GM19397 (cell line): ENCODE results near the gene HIF1A.
"Not testable (repeated sequence)": the region's sequence is repeated elsewhere in the genome, so short reads cannot be mapped to it uniquely, and the experiment has no call there.

ENCODE experiments used
- ATAC-seq: cut with Tn5 transposase; IDR thresholded peaks from one replicate; pipeline ENCODE4 v1.9.1; 2021; ENCODE audit warnings: mild to moderate bottlenecking, moderate library complexity; ENCODE audit not compliant: unreplicated experiment

HIF1A gene

GRCh38 chr14:61706096-61706690 is 10.9 kb downstream of the HIF1A start:
- ATAC-seq, result no peak

GRCh38 chr14:61707774-61708173 is 12.5 kb downstream of the HIF1A start:
- not testable (repeated sequence) for ATAC-seq

DNA sequence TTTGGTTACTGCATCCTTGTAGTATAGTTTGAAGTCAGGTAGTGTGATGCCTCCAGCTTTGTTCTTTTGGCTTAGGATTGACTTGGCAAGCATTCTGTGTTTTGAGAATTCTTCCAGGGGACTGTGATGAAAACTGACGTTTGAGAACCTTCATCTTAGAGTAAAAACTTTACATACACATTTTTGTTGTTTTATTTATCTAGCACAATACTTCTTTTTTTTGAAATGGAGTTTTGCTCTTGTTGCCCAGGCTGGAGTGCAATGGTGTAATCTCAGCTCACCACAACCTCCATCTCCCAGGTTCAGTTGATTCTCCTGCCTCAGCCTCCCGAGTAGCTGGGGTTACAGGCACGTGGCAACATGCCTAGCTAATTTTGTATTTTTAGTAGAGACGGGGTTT is 13.4 kb downstream of the HIF1A start:
- not testable (repeated sequence) for ATAC-seq

GRCh38 chr14:61710853-61711817 is 15.8 kb downstream of the HIF1A start:
- ATAC-seq, result no peak

GRCh38 chr14:61712137-61712536 is 16.8 kb downstream of the HIF1A start:
- no peak for ATAC-seq

- ATAC-seq, result no peak
Measured at GRCh38 chr14:61713724-61714437, 18.6 kb downstream of the HIF1A start.

DNA sequence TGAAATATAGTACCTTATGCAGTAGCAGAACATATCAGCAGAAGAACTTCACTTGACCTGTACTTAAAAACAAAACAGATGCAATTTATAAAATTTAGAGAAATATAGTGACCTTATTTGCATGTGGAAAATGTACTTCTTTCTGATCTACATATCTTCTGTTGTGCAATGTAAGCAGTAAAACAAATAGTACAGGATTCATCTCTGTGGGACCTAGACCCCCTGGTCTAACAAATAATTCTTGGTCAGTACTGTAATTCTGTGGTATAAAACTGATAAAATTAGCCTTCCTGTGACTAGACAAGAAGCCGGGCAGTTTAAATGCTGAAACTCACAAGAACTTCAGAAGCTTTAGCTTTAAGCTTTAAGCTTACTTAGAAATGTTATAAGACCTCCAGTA is 21.6 kb downstream of the HIF1A start:
- no peak for ATAC-seq

DNA sequence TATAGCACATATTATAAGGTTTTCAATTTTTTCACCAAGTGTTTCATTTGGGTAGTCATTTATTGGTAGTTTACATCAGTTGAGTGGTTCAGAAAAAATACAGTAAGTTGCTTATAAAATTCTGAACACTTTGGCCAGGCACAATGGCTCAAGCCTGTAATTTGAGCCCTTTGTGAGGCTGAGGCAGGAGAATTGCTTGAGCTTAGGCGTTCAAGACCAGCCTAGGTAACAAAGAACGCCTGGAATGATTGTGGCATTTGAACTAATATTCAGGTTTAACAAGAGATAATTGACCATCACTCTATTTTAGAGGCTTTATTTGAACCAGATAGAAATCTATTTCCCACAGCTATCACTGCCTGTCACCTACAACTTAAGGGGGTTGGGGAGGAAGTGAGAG is 22.7 kb downstream of the HIF1A start:
- no peak for ATAC-seq

DNA sequence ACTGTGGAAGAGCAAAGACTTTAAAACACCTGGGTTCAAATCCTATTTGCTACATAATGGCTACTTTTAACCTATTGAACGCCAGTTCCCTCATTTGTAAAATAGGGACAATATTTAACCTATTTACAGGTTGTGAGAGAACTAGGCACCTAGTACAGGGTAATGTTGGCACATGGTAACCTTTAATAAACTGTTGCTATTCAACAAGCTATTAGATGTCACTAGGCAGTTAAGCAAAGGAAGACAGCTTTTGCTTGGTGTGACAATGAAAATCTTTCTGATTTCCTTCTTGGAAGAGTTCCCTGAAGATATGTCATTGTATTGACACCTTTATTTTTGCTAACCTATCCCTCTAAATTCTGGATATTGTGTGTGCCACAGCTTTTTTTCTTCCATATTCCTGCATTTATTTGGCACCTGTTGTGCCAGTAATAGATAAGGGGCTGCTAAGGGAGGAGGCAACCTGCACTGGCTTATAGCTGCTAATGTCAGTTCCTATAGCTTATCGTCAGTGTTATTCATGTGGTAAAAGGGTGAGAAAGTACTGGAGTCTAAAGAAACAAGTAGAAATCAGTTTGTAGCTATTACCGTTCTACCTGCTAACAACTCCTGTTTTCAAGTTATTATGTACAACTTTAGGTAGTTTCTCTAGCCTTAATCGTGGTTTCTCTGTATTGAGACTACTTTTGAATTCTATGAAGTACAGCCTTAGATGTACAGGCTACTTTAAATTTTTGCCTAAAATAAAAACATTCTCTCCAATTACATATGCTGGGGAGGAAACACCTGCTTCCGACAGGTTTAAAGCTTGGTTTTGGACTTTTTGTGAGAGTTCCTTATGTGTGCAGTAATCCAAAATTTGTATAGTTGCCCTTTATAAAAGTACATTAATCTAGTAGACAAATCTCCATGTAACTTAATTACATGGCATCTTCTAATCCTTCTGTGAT is 24.3 kb downstream of the HIF1A start:
- no peak for ATAC-seq

- no peak for ATAC-seq
Measured at GRCh38 chr14:61720294-61720661, 25.0 kb downstream of the HIF1A start.

GRCh38 chr14:61720741-61721140 is 25.4 kb downstream of the HIF1A start:
- no peak for ATAC-seq

- ATAC-seq, result no peak
Measured at GRCh38 chr14:61724133-61724532, 28.8 kb downstream of the HIF1A start.

GRCh38 chr14:61726778-61727658 is 31.7 kb downstream of the HIF1A start:
- no peak for ATAC-seq

DNA sequence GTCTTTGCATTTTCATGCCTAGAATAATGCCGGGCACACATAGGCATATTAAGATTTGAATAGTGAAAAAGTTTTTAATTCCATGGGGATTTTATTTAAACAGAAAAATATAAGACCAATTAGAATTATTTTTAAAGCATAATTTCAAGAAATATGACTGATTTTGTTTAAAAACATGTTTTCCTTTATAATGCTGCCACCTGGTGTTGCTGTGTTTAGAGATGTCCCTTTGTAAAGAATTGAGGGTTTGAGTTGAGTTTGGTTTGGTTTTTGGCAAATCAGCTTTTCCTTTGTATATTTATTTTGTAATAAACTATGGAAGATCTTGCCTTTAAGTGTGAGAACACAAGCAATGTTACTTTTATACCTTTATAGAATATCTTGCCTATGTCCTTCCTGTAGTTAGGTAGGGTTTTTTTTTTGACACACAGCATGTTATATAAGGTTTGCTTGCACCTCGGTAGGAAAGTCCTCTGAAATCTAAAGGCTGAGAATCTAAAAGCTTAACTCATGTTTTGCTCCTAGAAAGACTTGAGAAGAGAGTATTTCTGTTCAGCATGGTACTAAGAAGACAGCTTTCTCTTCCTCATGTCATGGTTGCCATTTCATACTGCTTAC is 35.6 kb downstream of the HIF1A start:
- ATAC-seq, result no peak

DNA sequence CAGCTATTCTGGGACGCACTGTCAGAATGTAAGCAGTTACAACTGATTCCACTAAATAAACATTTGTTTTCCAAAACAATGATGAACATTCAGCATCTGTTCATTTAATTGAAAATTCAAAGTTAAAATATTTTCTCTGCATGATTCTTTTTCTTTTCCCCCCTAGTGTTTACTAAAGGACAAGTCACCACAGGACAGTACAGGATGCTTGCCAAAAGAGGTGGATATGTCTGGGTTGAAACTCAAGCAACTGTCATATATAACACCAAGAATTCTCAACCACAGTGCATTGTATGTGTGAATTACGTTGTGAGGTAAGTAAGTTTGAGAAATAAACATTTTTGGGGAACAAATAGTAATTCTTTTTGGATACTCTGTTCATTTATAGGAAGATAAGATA is 38.7 kb downstream of the HIF1A start:
- ATAC-seq, result no peak

DNA sequence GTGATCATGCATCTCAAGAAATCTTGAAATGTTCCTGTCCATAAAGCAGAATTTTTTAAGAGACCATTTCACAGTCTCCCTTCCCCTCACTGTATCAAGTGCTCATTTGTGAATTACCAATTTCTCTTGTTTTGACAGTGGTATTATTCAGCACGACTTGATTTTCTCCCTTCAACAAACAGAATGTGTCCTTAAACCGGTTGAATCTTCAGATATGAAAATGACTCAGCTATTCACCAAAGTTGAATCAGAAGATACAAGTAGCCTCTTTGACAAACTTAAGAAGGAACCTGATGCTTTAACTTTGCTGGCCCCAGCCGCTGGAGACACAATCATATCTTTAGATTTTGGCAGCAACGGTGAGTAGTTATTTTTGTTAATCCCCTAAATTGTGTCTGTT is 41.4 kb downstream of the HIF1A start:
- no peak for ATAC-seq

DNA sequence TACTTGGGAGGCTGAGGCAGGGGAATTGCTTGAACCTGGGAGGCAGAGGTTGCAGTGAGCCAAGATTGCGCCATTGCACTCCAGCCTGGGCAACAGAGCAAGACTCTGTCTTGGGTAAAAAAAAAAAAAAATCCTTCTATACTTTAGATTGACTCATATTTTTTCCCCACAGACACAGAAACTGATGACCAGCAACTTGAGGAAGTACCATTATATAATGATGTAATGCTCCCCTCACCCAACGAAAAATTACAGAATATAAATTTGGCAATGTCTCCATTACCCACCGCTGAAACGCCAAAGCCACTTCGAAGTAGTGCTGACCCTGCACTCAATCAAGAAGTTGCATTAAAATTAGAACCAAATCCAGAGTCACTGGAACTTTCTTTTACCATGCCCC is 42.6 kb downstream of the HIF1A start:
- ATAC-seq, result no peak

GRCh38 chr14:61739133-61739532 is 43.8 kb downstream of the HIF1A start:
- ATAC-seq, result no peak

DNA sequence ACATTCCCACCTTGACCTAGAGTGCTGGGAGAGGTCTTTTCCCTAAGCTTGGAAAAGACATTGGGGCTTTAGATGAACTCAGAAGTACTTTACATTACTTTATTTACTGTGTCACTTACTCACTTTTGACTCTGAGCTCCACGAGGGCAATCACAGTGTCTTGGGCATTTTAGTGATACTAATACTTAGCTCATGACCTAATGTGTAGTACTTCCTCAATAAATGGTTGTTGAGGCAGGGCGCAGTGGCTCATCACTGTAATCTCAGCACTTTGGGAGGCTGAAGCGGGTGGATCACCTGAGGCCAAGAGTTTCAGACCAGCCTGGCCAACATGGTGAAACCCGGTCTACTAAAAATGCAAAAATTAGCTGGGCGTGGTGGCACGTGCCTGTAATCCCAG is 47.1 kb downstream of the HIF1A start:
- no peak for ATAC-seq
